Breast epithelium (tissue), 3 donors: Measurements from ENCODE around the gene SNCB.

Experiments used
- POLR2A ChIP-seq: fragments of 450-650 bp; IDR thresholded peaks from one replicate; pipeline ENCODE4 v1.6.1; 2016; ENCODE audit warnings: antibody characterized with exemption, mild to moderate bottlenecking, moderate library complexity
- POLR2AphosphoS5 ChIP-seq, 3 donors: sonication (generic); formaldehyde crosslinking; IDR thresholded peaks; one replicate each; pipeline ENCODE4 v1.6.1; 2017; ENCODE audit warnings: antibody characterized with exemption in 3 of 3
- TF ChIP-seq, protein P1 (sequence below), 3 donors: fragments of 450-650 bp; IDR thresholded peaks; one replicate each; pipeline ENCODE4 v1.5.1; 2016 to 2017; ENCODE audit warnings: antibody characterized with exemption in 3 of 3, mild to moderate bottlenecking in 3 of 3, moderate library complexity in 3 of 3

DNA sequence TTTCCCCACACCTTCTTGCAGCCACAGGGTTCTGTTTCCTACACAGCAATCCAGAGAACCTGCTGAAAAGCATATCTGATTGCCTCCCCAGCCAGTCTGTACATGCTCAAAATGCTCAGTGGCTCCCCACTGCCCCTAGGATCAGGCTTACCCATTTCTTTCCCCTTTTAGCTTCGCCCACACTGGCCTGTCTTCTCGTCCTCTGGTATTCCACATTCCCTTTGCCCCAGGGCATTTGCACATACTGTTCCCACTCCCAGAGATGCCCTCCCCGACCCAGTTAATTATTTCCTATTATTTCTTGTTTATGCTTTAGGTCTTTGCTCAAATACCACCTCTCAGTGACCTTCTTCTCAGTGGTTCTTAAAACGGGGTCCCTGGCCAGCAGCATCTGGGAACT lies 10.3 kb upstream of the SNCB start:
- TF ChIP-seq, protein P1, sequence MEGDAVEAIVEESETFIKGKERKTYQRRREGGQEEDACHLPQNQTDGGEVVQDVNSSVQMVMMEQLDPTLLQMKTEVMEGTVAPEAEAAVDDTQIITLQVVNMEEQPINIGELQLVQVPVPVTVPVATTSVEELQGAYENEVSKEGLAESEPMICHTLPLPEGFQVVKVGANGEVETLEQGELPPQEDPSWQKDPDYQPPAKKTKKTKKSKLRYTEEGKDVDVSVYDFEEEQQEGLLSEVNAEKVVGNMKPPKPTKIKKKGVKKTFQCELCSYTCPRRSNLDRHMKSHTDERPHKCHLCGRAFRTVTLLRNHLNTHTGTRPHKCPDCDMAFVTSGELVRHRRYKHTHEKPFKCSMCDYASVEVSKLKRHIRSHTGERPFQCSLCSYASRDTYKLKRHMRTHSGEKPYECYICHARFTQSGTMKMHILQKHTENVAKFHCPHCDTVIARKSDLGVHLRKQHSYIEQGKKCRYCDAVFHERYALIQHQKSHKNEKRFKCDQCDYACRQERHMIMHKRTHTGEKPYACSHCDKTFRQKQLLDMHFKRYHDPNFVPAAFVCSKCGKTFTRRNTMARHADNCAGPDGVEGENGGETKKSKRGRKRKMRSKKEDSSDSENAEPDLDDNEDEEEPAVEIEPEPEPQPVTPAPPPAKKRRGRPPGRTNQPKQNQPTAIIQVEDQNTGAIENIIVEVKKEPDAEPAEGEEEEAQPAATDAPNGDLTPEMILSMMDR (IDR thresholded peaks at IDR 0.05): no peak
- TF ChIP-seq POLR2AphosphoS5 (IDR thresholded peaks at IDR 0.05) (no peak), POLR2A (no peak)
